GM19043 (cell line): ENCODE data around the gene FGF8.
"Not testable (repeated sequence)": the region's sequence is repeated elsewhere in the genome, so short reads cannot be mapped to it uniquely, and the experiment has no call there.

ENCODE experiments used
- ATAC-seq: cut with Tn5 transposase; IDR thresholded peaks from one replicate; pipeline ENCODE4 v1.9.1; 2021; ENCODE audit warnings: low read depth; ENCODE audit not compliant: unreplicated experiment

Gene FGF8, protein sequence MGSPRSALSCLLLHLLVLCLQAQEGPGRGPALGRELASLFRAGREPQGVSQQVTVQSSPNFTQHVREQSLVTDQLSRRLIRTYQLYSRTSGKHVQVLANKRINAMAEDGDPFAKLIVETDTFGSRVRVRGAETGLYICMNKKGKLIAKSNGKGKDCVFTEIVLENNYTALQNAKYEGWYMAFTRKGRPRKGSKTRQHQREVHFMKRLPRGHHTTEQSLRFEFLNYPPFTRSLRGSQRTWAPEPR

DNA sequence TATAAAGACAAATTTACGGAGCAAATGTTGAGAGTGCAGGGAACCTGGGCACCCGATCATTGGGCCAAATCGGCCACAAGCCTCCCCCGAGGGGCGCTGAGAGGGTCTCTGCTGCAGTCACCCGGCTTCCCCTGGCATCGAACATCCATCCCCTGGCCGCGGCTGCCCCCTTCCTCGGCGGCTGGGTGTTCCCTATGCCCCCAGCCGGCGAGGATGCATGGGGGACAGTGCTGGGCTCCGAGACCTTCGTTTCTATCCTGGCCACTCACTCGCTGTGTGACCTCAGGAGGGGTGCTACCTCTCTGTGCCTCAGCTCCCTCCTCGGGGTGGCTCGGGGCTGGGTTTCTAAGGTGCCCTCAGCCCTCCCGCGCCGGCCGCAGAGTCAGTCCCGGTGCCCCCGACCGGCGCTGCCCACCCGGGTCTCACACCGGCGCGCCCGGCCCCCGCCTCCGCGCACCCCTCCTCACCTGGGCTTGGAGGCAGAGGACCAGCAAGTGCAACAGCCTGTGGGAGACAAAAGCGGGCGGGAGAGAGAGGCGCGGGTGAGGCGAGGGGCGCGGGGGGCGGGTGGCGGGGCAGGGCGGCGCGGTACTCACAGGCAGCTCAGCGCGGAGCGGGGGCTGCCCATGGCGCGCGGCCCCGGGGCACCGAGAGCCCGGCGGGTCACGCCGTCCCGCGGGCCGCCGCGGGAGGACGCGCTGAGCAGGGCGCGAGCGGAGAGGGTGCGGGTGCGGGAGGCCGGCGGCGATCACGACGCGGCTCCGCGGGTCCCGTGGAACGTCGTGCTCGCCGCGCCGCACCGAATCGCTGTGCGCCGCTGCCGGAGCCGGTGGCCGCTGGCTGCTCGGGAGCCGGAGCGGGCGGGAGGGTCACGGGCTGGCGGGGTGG lies at the start of gene FGF8:
Gene FGF8, minus strand, starts transcription at position 842 of the 888 bp plus-strand sequence. Its CDS starts 214 bp downstream, at position 628.
- no peak for ATAC-seq

DNA sequence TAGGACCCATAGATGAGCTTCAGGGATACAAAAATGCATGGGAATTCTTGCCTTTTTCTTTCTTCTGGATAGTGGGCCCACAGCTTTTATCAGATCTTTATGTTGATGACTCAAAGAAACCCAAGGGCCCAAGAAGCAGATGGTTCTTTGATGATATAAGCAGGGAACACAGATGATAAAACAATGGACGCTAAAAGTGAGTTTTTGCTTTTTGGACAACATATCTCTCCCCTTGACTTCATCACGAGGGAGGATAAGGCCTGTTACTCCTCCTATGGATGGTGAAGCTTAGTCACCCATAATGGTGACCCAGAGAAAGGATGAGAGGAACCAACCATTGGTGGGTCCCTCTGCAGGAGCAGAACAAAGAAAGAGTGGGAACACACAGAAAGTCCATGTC lies 48.8 kb upstream of the FGF8 start:
- ATAC-seq = no peak

DNA sequence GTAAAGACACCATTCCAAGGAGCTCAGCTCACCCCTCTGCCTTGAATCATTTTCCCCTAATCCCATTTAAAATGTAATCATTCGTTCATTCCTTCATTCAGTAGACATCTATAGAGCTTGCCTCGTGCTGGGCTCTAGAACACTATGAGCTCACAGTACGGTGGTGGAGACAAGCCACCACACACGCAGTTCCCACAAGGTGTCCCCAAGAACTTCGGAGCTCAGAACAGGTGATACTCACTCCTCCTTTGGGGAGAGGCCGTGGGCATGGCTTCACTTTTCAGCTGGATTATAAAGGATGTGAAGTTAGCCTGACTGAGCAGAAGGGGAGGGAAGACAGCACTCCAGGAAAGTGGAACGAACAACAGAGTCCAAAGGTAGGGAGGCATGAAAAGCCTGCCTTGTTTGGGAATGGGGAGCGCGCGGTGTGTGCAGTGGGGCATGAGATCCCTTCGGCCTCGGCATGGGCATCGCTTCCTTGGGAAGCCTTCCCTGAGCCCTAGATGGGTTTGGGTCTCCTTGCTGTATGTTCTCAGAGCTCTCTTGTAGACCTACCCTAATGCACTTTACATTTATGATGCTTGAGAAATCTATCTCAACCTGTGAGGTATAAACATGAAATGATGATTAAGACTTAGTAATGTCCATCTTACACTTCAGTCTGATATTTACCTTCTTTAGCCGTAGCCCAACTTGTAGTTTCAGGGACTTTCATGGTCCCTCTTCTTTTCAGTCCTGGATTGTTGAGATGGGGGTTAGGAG lies 43.1 kb upstream of the FGF8 start:
- ATAC-seq = no peak

DNA sequence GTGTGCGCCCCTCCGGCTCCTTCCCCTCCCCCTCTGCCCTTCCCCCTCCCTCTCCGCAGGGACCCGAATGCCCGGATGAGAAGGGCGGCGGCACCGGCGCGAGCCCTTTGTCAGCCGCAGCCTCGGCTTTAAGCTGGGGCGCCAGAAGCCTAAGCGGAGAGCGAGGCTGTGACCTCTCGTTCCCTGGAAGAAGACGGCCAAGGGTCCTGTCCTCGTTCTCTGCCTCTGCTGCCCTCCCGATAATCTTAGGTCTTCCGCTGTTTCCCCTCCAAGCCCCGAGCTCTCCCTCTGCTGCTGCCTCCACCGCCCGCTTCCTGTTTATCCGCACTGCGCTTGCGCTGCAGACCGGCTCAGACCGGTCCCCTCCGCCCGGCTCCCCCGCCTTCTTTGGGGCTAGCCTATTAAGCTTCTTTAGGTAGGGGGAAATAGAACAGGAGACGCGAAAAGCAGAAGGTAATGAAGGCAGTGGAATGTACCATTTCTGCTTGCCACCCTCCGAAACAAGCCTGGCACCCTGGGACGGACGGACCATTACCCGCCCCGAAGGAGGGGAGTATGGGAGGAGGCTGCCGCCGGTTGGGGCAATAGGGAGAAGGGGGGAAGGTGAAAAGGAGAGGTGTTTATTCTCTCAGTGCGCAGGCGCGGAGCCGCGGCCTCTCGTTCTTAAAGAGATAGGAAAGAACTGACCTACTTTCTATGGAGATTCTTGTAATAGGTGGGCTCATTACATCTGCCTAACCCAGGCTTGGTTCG lies 42.4 kb upstream of the FGF8 start, which contains the start of gene OGA:
Gene OGA, minus strand, starts transcription at position 326 of the 753 bp plus-strand sequence. CDS start 422 bp downstream, outside the sequence.
- peak; percentile 88 for ATAC-seq

DNA sequence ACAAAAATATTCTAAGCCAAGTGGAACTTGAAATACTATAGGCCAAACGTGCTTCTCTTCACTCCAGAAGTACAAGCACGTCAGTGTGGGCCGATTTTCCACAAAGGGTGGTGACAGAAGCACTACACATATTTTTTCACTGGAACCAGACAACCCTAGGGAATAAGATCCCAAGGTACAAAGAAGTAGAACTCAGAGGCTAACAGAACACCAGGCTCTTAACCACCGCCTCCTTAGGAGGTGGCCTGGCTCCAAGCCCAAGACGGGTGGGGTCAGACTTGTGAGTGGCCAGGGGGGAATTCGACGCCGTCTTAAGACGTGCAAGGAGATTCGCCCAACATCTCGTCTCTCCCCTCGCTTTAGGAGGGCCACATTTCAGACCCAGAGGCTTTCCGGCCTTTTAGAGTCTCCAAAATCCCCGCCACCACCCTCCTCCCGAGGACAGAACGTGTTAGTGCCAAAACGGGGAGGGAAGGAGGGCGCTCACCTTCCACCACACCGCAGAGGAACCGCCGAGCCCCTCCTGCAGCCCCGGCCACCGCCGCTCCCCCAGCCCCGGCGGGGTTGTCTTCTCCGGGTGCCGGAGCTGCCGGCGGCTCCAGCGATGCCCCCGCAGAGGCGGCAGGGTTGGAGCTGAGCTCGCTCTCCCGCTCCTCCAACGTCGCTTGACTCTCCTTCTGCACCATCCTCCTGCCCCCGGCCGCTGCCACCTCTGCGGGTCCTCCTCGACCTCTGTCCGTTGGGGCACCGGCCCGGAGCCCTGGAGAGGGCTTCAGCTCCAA lies 41.6 kb upstream of the FGF8 start:
- no peak for ATAC-seq

DNA sequence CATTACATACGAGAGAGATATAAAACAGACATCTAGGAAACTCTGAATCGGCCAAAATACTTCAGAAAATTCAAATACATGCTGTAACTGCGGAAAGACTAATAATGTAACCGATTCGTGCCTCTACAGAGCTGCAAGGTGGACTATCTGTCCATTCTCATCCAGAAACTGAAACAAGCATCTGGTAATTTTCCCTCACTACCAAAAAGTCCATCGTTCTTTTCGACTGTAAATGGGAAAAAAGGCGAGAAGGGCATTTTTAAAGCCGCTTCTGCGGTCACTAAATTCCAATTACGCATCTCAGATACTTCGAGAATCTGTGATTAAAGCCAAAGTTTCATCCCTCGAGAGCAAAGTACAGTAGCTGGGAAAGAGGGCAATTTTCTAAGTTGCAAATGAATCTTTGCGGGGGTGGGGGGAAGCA lies 41.0 kb upstream of the FGF8 start:
- no peak for ATAC-seq

DNA sequence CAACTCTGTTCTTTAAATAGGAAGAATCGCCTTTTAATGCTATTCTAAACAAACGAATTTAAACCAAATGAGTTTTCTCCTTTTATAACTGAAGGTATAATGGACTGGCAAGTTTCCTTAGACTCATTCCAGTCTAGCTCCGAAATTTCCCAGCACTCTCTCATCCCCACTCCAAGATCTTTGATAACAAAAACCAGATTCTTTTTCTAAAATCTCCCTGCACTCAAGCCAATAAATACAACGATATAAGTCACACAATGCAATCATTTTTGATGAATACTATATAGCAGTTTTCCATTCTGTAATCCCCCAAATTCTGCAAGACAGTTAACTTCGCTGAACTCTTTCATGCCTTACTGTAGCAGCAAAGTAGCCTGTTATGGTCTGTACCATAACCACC lies 40.5 kb upstream of the FGF8 start:
- no peak for ATAC-seq

DNA sequence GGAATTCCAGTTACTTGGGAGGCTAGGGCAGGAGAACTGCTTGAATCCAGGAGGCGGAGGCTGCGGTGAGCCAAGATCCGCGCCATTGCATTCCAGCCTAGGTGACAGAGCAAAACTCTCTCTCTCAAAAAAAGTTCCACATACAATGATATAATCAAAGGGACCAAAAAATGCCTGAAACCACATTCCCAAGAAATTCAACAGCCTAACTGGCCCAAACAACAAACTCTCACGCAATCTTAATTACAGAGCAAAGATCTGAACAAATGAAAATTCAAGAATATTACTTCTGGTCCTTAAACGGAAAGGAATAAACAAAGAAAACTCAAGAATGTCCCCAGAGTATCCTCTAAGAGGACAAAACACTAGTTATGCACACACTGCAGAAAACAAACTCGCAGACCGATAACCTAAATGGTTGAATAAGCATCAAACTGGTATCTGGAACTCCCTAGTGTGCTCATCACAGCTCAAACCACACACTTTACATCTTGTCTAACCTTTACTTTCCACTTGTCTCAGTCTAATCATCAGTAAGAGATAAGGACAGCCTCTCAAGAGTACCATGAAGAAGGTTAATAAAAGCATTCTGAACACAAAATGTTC lies 38.7 kb upstream of the FGF8 start:
- no peak for ATAC-seq

DNA sequence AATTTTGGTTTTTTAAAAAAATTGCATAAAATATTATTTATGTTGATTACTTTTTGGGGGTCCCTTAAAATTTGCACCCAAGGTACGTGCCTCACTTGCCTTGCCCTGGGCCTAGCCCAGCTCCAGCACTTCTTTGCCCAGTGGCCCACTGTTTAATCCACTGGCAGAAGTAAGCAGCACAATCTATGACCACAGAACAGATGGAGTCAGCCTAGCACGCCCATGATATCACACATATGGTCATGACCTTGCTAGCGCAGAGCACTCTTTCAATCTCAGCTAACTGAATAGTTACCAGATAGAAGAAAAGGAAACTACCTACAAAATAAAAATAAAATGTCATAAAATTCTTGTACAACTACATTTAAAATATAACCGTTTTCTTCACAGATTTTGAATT lies 36.7 kb upstream of the FGF8 start:
- no peak for ATAC-seq

DNA sequence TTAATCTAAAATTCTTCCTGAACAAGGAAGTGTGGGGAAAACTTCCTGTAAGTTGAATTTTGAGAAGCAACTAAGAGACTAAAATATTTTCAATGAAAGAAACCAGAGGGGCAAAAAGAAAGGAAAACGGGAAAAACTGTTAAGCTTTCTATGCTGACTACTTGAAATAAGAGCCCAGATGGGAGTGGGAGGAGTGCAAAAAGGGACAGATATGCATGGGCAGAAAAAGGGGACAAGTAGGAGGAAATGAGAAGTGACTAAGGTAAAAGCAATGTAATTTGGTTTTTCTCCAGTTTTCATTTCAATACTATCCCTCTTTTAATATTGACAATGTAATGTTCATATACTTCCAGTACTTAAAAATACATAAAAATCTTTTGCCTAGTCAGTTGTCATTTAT lies 31.2 kb upstream of the FGF8 start:
- ATAC-seq = no peak

DNA sequence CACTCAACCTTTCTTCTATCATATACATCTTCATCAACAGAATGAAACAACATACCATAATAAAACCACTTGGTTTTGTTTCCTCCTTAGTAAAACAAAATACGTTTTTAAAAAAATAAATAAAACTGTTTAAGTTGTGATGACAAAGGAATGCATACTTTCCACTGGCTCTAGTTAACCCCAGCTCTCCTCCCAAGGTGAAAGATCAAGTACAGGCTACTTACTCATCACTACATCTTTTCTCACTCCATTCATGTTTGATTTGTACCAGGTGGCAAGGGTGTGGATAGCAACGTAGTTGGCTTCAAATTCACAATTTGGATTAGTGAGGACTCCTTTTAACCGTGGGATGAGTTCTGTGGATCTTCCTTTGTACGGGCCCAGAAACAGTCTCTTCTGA lies 27.6 kb upstream of the FGF8 start:
- no peak for ATAC-seq

DNA sequence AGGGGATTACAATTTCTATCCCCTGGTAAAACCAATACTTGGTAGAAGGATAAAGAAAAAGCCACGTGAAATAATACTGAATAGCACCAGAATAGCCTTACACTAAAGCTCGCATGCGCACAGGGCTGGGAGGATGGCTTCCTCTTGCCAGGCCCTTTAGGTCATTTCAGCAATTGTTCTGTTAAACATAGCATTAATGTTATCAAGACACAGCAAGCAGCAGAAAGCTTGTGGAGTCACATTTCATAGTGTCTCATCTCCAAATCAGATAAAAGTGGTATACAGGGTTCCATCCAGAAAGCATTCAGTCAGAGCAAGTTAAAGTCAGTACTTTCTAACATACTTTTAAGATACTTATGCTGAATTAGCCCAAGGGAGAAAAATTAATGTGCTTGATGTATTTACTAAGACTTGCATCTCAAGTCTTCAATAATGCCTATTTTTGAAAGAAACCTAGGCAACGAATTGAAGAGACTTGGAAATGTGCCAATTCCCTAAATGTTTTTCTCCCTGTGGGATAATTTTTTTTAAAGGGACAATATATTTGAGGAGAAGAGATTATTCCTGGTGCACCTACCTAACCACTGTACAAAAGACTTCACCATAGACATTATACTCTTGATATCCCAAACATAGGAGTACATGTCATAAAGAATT lies 21.6 kb upstream of the FGF8 start:
- no peak for ATAC-seq

DNA sequence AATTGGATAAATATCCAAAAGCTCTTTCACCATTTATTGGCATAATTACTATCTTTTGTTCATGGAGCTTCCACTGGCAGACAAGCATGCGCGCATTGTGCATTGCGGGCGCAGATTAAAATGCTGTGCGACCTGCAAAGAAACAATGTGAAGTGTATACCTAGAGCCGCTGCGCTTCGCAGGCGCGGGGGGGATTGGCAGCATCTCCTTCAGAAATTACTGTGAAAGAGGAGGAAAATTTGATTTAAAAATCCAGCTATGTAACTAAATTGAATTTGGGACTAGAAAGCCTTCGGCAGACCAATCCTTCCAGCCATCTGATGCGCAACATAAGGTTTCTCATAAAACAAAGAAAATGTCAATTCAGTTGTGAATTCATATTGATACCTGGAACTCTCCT lies 17.6 kb upstream of the FGF8 start:
- no peak for ATAC-seq

DNA sequence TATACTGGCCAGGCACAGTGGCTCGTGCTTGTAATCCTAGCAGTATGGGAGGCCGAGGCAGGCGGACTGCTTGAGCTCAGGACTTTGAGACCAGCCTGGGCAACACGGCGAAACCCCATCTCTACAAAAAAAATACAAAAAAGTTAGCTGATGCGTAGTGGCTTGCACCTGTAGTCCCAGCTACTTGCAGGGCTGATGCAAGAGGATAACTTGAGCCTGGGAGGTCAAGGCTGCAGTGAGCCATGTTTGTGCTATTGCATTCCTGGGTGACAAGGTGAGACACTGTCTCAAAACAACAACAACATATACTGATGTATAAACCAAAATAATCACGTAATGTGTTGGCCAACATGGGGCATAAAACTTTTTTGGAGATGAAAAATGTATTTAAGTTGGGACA lies 13.8 kb upstream of the FGF8 start:
- ATAC-seq = no peak

DNA sequence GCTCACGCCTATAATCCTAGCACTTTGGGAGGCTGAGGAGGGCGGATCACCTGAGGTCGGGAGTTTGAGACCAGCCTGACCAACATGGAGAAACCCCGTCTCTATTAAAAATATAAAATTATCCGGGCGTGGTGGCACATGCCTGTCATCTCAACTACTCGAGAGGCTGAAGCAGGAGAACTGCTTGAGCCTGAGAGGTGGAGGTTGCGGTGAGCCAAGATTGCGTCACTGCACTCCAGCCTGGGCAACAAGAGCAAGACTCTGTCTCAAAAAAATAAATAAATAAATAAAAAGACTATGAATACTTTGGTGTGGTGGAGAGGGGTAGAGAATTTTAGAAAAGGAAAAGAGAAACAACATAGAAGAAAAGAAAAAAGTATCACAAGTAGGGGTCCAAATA lies 13.3 kb upstream of the FGF8 start:
- not testable (repeated sequence) for ATAC-seq

DNA sequence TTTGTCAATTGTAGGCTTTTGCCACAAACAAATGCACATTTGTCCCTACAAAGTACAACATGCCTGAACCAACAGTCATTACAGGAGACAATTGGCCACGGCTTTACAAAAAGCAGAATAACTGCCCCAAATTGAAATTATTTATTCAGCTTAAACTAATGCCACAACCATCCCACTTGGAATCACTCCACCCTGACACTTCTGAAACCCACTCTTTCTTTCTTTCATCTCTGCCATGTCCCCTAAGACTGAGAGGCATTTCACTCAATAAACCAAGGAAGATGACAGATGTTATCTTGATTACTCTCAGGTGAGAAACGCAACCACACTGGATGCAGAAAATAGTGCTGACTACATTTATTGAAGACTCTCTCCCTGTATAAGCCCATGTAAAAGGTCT lies 9.9 kb upstream of the FGF8 start:
- no peak for ATAC-seq

DNA sequence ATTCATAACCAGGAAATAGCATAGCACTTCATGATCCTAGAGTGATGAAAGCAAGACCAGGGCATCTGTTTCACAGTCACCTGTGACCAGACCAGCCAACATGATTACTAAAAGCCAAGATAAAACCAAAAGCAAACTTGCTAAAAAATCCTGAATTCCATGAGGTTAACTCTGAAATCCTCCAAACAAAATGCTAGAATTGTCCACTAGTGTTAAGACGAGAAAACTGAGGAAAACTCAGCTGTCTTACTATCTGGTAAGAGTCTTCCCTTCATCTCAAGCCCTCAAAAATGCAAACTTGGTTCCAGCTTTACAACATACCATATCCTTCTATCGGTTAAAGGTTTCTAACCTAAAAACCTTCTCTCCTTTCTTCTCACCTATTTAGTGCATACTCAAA lies 8.6 kb upstream of the FGF8 start:
- ATAC-seq = no peak

DNA sequence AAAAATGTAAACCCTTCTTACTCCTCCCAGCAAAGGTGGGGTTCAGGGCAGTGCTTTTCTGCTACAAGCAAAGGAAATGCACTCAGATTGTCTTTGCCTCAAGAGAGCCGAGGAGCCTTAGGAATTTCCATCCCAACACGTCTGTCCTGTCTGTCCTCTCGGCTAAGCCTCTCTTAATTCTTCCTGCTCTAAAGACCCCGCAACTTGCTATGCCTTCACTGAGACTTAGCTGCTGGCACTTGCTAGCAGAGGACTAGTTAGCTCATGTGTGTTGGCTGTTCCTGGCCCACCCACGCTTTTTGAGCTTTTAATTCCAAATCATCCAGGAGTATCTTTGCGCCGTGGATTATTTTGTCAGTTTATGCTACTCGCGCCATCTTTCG lies 7.8 kb upstream of the FGF8 start:
- no peak for ATAC-seq
